ENCODE results near the gene CCDC57. TPM values are rescaled to one million over a fixed set of nuclear protein-coding genes. Genes with fewer than 3 reads are reported as not detected.

The CCDC57 gene
- total and polyA plus RNA-seq, 3 experiments from 2014 or later, result 39.2 to 77.6 (median 69.8) TPM

GRCh38 chr17:82186221-82186620 is 26.4 kb downstream of the CCDC57 start:
- Histone ChIP-seq H3K4me1 (ENCODE audit: insufficient read depth, low read length) (no peaks in the 10 kb centered on the region), H3K27ac (ENCODE audit: low read depth, low read length) (no peak overlapping the region), H3K36me3 (ENCODE audit: insufficient read depth, low read length) (no peaks in the 10 kb centered on the region), H3K27me3 (ENCODE audit: insufficient read depth, low read length, poor library complexity, severe bottlenecking) (no peaks in the 10 kb centered on the region), H3K4me3 (ENCODE audit: low read length) (no peak overlapping the region), H3K9me3 (ENCODE audit: low read length) (no peaks in the 10 kb centered on the region)
- Mint-ChIP-seq H3K27me3 (no peaks in the 10 kb centered on the region), H3K4me3 (no peak overlapping the region), H3K4me1 (no peaks in the 10 kb centered on the region), H3K36me3 (peaks cover 0 to 41% (median 14%) of the 10 kb centered on the region in 3 donors), H3K9me3 (no peaks in the 10 kb centered on the region), H3K27ac (peak overlapping the region in 1 of 8 donors; percentile 22)
- no peak for DNase-seq
- ChIA-PET POLR2A (no interaction called here), CTCF (interaction anchor here (1.3 kb wide), 1 partner anchor 15 kb away, joined by 3 read pairs; no protein-coding TSS in a partner anchor)

GRCh38 chr17:82184761-82185160 is 27.9 kb downstream of the CCDC57 start:
- no peaks in the 10 kb centered on the region for H3K27me3 ChIP-seq (ENCODE audit: insufficient read depth, low read length, poor library complexity, severe bottlenecking)
- no peaks in the 10 kb centered on the region for H3K9me3 ChIP-seq (ENCODE audit: low read length)
- Mint-ChIP-seq H3K4me1 (no peaks in the 10 kb centered on the region), H3K4me3 (no peak overlapping the region), H3K36me3 (peaks cover 0 to 46% (median 14%) of the 10 kb centered on the region in 3 donors), H3K27me3 (no peaks in the 10 kb centered on the region), H3K9me3 (no peaks in the 10 kb centered on the region), H3K27ac (no peak overlapping the region)
- no peaks in the 10 kb centered on the region for H3K36me3 ChIP-seq (ENCODE audit: insufficient read depth, low read length)
- no peak overlapping the region for H3K4me3 ChIP-seq (ENCODE audit: low read length)
- DNase-seq, result no peak
- ChIA-PET CTCF (no interaction called here), POLR2A (no interaction called here)
- H3K27ac ChIP-seq (ENCODE audit: low read depth, low read length), result no peak overlapping the region
- no peaks in the 10 kb centered on the region for H3K4me1 ChIP-seq (ENCODE audit: insufficient read depth, low read length)

- Histone ChIP-seq H3K27ac (ENCODE audit: low read depth, low read length) (no peak overlapping the region), H3K27me3 (ENCODE audit: insufficient read depth, low read length, poor library complexity, severe bottlenecking) (no peaks in the 10 kb centered on the region), H3K4me3 (ENCODE audit: low read length) (no peak overlapping the region), H3K9me3 (ENCODE audit: low read length) (no peaks in the 10 kb centered on the region), H3K4me1 (ENCODE audit: insufficient read depth, low read length) (no peaks in the 10 kb centered on the region), H3K36me3 (ENCODE audit: insufficient read depth, low read length) (no peaks in the 10 kb centered on the region)
- Mint-ChIP-seq H3K9me3 (no peaks in the 10 kb centered on the region), H3K27me3 (no peaks in the 10 kb centered on the region), H3K27ac (no peak overlapping the region), H3K4me3 (no peak overlapping the region), H3K36me3 (peaks cover 0 to 62% (median 14%) of the 10 kb centered on the region in 3 donors), H3K4me1 (no peaks in the 10 kb centered on the region)
- no peak for DNase-seq
- ChIA-PET POLR2A (no interaction called here), CTCF (interaction anchor here (1.4 kb wide), 1 partner anchor 11 kb away, joined by 4 read pairs; no protein-coding TSS in a partner anchor)
These were observed 31.7 kb downstream of the CCDC57 start for GRCh38 chr17:82180776-82181528.

GRCh38 chr17:82179946-82180475 is 32.6 kb downstream of the CCDC57 start:
- Histone ChIP-seq H3K4me1 (ENCODE audit: insufficient read depth, low read length) (no peaks in the 10 kb centered on the region), H3K27ac (ENCODE audit: low read depth, low read length) (no peak overlapping the region), H3K9me3 (ENCODE audit: low read length) (no peaks in the 10 kb centered on the region), H3K36me3 (ENCODE audit: insufficient read depth, low read length) (no peaks in the 10 kb centered on the region), H3K27me3 (ENCODE audit: insufficient read depth, low read length, poor library complexity, severe bottlenecking) (no peaks in the 10 kb centered on the region), H3K4me3 (ENCODE audit: low read length) (no peak overlapping the region)
- Mint-ChIP-seq H3K27me3 (no peaks in the 10 kb centered on the region), H3K27ac (no peak overlapping the region), H3K36me3 (peaks cover 0 to 64% (median 18%) of the 10 kb centered on the region in 3 donors), H3K4me1 (no peaks in the 10 kb centered on the region), H3K4me3 (no peak overlapping the region), H3K9me3 (no peaks in the 10 kb centered on the region)
- no peak for DNase-seq
- ChIA-PET POLR2A (no interaction called here), CTCF (no interaction called here)

- H3K36me3 ChIP-seq (ENCODE audit: insufficient read depth, low read length), result no peaks in the 10 kb centered on the region
- Mint-ChIP-seq H3K9me3 (no peaks in the 10 kb centered on the region), H3K4me1 (no peaks in the 10 kb centered on the region), H3K36me3 (peaks cover 0 to 64% (median 19%) of the 10 kb centered on the region in 3 donors), H3K27ac (peak overlapping the region in 1 of 8 donors; percentile 27), H3K27me3 (no peaks in the 10 kb centered on the region), H3K4me3 (no peak overlapping the region)
- no peaks in the 10 kb centered on the region for H3K27me3 ChIP-seq (ENCODE audit: insufficient read depth, low read length, poor library complexity, severe bottlenecking)
- no peaks in the 10 kb centered on the region for H3K9me3 ChIP-seq (ENCODE audit: low read length)
- POLR2A ChIA-PET, result no interaction called here
- H3K27ac ChIP-seq (ENCODE audit: low read depth, low read length), result no peak overlapping the region
- H3K4me1 ChIP-seq (ENCODE audit: insufficient read depth, low read length), result no peaks in the 10 kb centered on the region
- CTCF ChIA-PET, result no interaction called here
- no peak for DNase-seq
- H3K4me3 ChIP-seq (ENCODE audit: low read length), result no peak overlapping the region
These were observed 33.2 kb downstream of the CCDC57 start for GRCh38 chr17:82179412-82179811.

- POLR2A ChIA-PET, result no interaction called here
These were observed 34.0 kb downstream of the CCDC57 start for GRCh38 chr17:82178499-82179261.

GRCh38 chr17:82177761-82178498 is 34.7 kb downstream of the CCDC57 start:
- POLR2A ChIA-PET, result no interaction called here
- CTCF ChIA-PET, result no interaction called here
- H3K27me3 ChIP-seq (ENCODE audit: insufficient read depth, low read length, poor library complexity, severe bottlenecking), result no peaks in the 10 kb centered on the region

More at GRCh38 chr17:82178499-82179261, 34.0 kb downstream of the CCDC57 start:
- CTCF ChIA-PET, result no interaction called here
- H3K4me3 ChIP-seq (ENCODE audit: low read length), result no peak overlapping the region
- H3K36me3 ChIP-seq (ENCODE audit: insufficient read depth, low read length), result no peaks in the 10 kb centered on the region
- H3K27me3 ChIP-seq (ENCODE audit: insufficient read depth, low read length, poor library complexity, severe bottlenecking), result no peaks in the 10 kb centered on the region
- peak overlapping the region in 1 of 8 donors; percentile 54 for H3K27ac Mint-ChIP-seq
- H3K4me1 Mint-ChIP-seq, result no peaks in the 10 kb centered on the region
- no peaks in the 10 kb centered on the region for H3K9me3 Mint-ChIP-seq
- no peaks in the 10 kb centered on the region for H3K4me1 ChIP-seq (ENCODE audit: insufficient read depth, low read length)
- H3K27me3 Mint-ChIP-seq, result no peaks in the 10 kb centered on the region
- DNase-seq, result no peak
- H3K36me3 Mint-ChIP-seq, result peaks cover 0 to 64% (median 17%) of the 10 kb centered on the region in 3 donors
- H3K4me3 Mint-ChIP-seq, result no peak overlapping the region
- no peaks in the 10 kb centered on the region for H3K9me3 ChIP-seq (ENCODE audit: low read length)
- H3K27ac ChIP-seq (ENCODE audit: low read depth, low read length), result no peak overlapping the region

More at GRCh38 chr17:82177761-82178498, 34.7 kb downstream of the CCDC57 start:
- no peaks in the 10 kb centered on the region for H3K4me1 ChIP-seq (ENCODE audit: insufficient read depth, low read length)
- no peaks in the 10 kb centered on the region for H3K27me3 Mint-ChIP-seq
- H3K4me3 Mint-ChIP-seq, result no peak overlapping the region
- H3K4me1 Mint-ChIP-seq, result no peaks in the 10 kb centered on the region
- H3K9me3 Mint-ChIP-seq, result no peaks in the 10 kb centered on the region
- H3K27ac ChIP-seq (ENCODE audit: low read depth, low read length), result no peak overlapping the region
- H3K36me3 Mint-ChIP-seq, result peaks cover 0 to 63% (median 15%) of the 10 kb centered on the region in 3 donors
- H3K9me3 ChIP-seq (ENCODE audit: low read length), result no peaks in the 10 kb centered on the region
- H3K4me3 ChIP-seq (ENCODE audit: low read length), result no peak overlapping the region
- no peak overlapping the region for H3K27ac Mint-ChIP-seq
- no peak for DNase-seq
- no peaks in the 10 kb centered on the region for H3K36me3 ChIP-seq (ENCODE audit: insufficient read depth, low read length)

Measured in CD8-positive, alpha-beta memory T cell (primary cell).